CD4-positive, alpha-beta T cell treated with Interleukin-17A for 4 hours (primary cell): Measurements from ENCODE around the gene MUTYH.
"Not testable (repeated sequence)": the region's sequence is repeated elsewhere in the genome, so short reads cannot be mapped to it uniquely, and the experiment has no call there.

ENCODE experiments used
- DNase-seq: peaks from one replicate; pipeline ENCODE4 v3.0.0-alpha.2; 2020; ENCODE audit warnings: mixed read lengths

The MUTYH gene

GRCh38 chr1:45339789-45340558 lies at the start of gene MUTYH, which contains the start of gene TOE1:
TSS of gene MUTYH (minus strand) at chr1:45340440. CDS start at chr1:45334505, 5,935 bp downstream.
TSS of gene TOE1 (plus strand) at chr1:45340170. CDS start at chr1:45340253, 83 bp downstream.
- peak; percentile 93 for DNase-seq

GRCh38 chr1:45386219-45386618 lies 46.0 kb upstream of the MUTYH start:
- no peak for DNase-seq

GRCh38 chr1:45385302-45385701 lies 45.1 kb upstream of the MUTYH start:
- no peak for DNase-seq

- DNase-seq, result not testable (repeated sequence)
Measured at GRCh38 chr1:45384213-45384612, 44.0 kb upstream of the MUTYH start.

GRCh38 chr1:45383191-45383590 lies 43.0 kb upstream of the MUTYH start:
- no peak for DNase-seq

- no peak for DNase-seq
Measured at GRCh38 chr1:45381243-45381642, 41.0 kb upstream of the MUTYH start.

GRCh38 chr1:45380730-45381129 lies 40.5 kb upstream of the MUTYH start:
- DNase-seq, result no peak

GRCh38 chr1:45380125-45380524 lies 39.9 kb upstream of the MUTYH start:
- no peak for DNase-seq

- no peak for DNase-seq
Measured at GRCh38 chr1:45379524-45379923, 39.3 kb upstream of the MUTYH start.

GRCh38 chr1:45378184-45378583 lies 37.9 kb upstream of the MUTYH start:
- DNase-seq, result no peak

GRCh38 chr1:45375104-45376090 lies 35.2 kb upstream of the MUTYH start:
- DNase-seq, result no peak

- DNase-seq, result no peak
Measured at GRCh38 chr1:45373573-45373972, 33.3 kb upstream of the MUTYH start.

- DNase-seq, result no peak
Measured at GRCh38 chr1:45370575-45370974, 30.3 kb upstream of the MUTYH start.

GRCh38 chr1:45365051-45365450 lies 24.8 kb upstream of the MUTYH start:
- no peak for DNase-seq

GRCh38 chr1:45364294-45364693 lies 24.1 kb upstream of the MUTYH start:
- DNase-seq, result no peak

- not testable (repeated sequence) for DNase-seq
Measured at GRCh38 chr1:45360981-45361380, 20.7 kb upstream of the MUTYH start.

GRCh38 chr1:45359882-45360513 lies 19.8 kb upstream of the MUTYH start:
- DNase-seq, result peak; percentile 65

- DNase-seq, result no peak
Measured at GRCh38 chr1:45356186-45356585, 15.9 kb upstream of the MUTYH start.

- no peak for DNase-seq
Measured at GRCh38 chr1:45355683-45356082, 15.4 kb upstream of the MUTYH start.

GRCh38 chr1:45354838-45355237 lies 14.6 kb upstream of the MUTYH start:
- DNase-seq, result no peak

- no peak for DNase-seq
Measured at GRCh38 chr1:45353685-45354084, 13.4 kb upstream of the MUTYH start.

GRCh38 chr1:45351508-45351907 lies 11.3 kb upstream of the MUTYH start:
- DNase-seq, result no peak
